KOPT-K1 (cell line): ENCODE data around the gene AKR7A2.

Source experiments
- H3K27ac ChIP-seq: fragments of 200-600 bp; sonication (generic); 2 replicates; pipeline ENCODE4 v1.5.1; 2016; ENCODE audit warnings: antibody characterized with exemption, mild to moderate bottlenecking, low read depth, low read length; ENCODE audit not compliant: poor library complexity, severe bottlenecking
- H3K36me3 ChIP-seq: fragments of 200-600 bp; sonication (generic); 2 replicates; pipeline ENCODE4 v1.5.1; 2017; ENCODE audit warnings: antibody characterized with exemption, mild to moderate bottlenecking, low read length, moderate library complexity; ENCODE audit not compliant: insufficient read depth
- H3K9me3 ChIP-seq: fragments of 200-600 bp; sonication (generic); 2 replicates; pipeline ENCODE4 v1.5.1; 2017; ENCODE audit warnings: antibody characterized with exemption, low read length, mild to moderate bottlenecking; ENCODE audit not compliant: insufficient read depth, poor library complexity, severe bottlenecking

The AKR7A2 gene

GRCh38 chr1:19337289-19337688 is 25.3 kb upstream of the AKR7A2 start:
- no peak overlapping the region for H3K27ac ChIP-seq
- no peaks in the 10 kb centered on the region for H3K9me3 ChIP-seq
- peaks cover 32% of the 10 kb centered on the region; the same call in 1 of the 2 replicates for H3K36me3 ChIP-seq

- Histone ChIP-seq H3K27ac (no peak overlapping the region), H3K36me3 (peaks cover 28% of the 10 kb centered on the region; the same call in 1 of the 2 replicates), H3K9me3 (no peaks in the 10 kb centered on the region)
Observed at GRCh38 chr1:19336543-19336942, 24.6 kb upstream of the AKR7A2 start.

GRCh38 chr1:19333587-19334354 is 21.8 kb upstream of the AKR7A2 start:
- no peak overlapping the region for H3K27ac ChIP-seq
- H3K36me3 ChIP-seq: 0 out of 2 replicates have a peak, but pooled peaks cover 5% of the 10 kb centered on the region
- H3K9me3 ChIP-seq: no peaks in the 10 kb centered on the region

GRCh38 chr1:19332832-19333231 is 20.9 kb upstream of the AKR7A2 start:
- H3K9me3 ChIP-seq: no peaks in the 10 kb centered on the region
- H3K27ac ChIP-seq: no peak overlapping the region
- no peaks in the 10 kb centered on the region for H3K36me3 ChIP-seq

- Histone ChIP-seq H3K27ac (no peak overlapping the region), H3K36me3 (no peaks in the 10 kb centered on the region), H3K9me3 (no peaks in the 10 kb centered on the region)
Observed at GRCh38 chr1:19331262-19331878, 19.4 kb upstream of the AKR7A2 start.

GRCh38 chr1:19330449-19331135 is 18.6 kb upstream of the AKR7A2 start:
- H3K36me3 ChIP-seq: no peaks in the 10 kb centered on the region
- H3K9me3 ChIP-seq: no peaks in the 10 kb centered on the region
- H3K27ac ChIP-seq: no peak overlapping the region

GRCh38 chr1:19329611-19330010 is 17.7 kb upstream of the AKR7A2 start:
- no peaks in the 10 kb centered on the region for H3K36me3 ChIP-seq
- H3K27ac ChIP-seq: no peak overlapping the region
- no peaks in the 10 kb centered on the region for H3K9me3 ChIP-seq

- H3K9me3 ChIP-seq: no peaks in the 10 kb centered on the region
- H3K36me3 ChIP-seq: no peaks in the 10 kb centered on the region
Observed at GRCh38 chr1:19329188-19329587, 17.2 kb upstream of the AKR7A2 start.

GRCh38 chr1:19328486-19328885 is 16.5 kb upstream of the AKR7A2 start:
- Histone ChIP-seq H3K27ac (no peak overlapping the region), H3K9me3 (no peaks in the 10 kb centered on the region), H3K36me3 (no peaks in the 10 kb centered on the region)

More at GRCh38 chr1:19329188-19329587, 17.2 kb upstream of the AKR7A2 start:
- no peak overlapping the region for H3K27ac ChIP-seq

GRCh38 chr1:19327736-19328135 is 15.8 kb upstream of the AKR7A2 start:
- Histone ChIP-seq H3K9me3 (no peaks in the 10 kb centered on the region), H3K27ac (no peak overlapping the region), H3K36me3 (no peaks in the 10 kb centered on the region)

- Histone ChIP-seq H3K9me3 (no peaks in the 10 kb centered on the region), H3K36me3 (no peaks in the 10 kb centered on the region), H3K27ac (no peak overlapping the region)
Observed at GRCh38 chr1:19327301-19327700, 15.4 kb upstream of the AKR7A2 start.

GRCh38 chr1:19326748-19327065 is 14.8 kb upstream of the AKR7A2 start:
- H3K9me3 ChIP-seq: no peaks in the 10 kb centered on the region
- H3K27ac ChIP-seq: no peak overlapping the region
- H3K36me3 ChIP-seq: no peaks in the 10 kb centered on the region

- H3K27ac ChIP-seq: no peak overlapping the region
- H3K36me3 ChIP-seq: no peaks in the 10 kb centered on the region
- no peaks in the 10 kb centered on the region for H3K9me3 ChIP-seq
Observed at GRCh38 chr1:19325958-19326747, 14.2 kb upstream of the AKR7A2 start.

- Histone ChIP-seq H3K36me3 (no peaks in the 10 kb centered on the region), H3K9me3 (no peaks in the 10 kb centered on the region), H3K27ac (no peak overlapping the region)
Observed at GRCh38 chr1:19325368-19325957, 13.5 kb upstream of the AKR7A2 start.

- H3K36me3 ChIP-seq: no peaks in the 10 kb centered on the region
- no peaks in the 10 kb centered on the region for H3K9me3 ChIP-seq
- H3K27ac ChIP-seq: no peak overlapping the region
Observed at GRCh38 chr1:19324665-19324990, 12.7 kb upstream of the AKR7A2 start.
